GM21423 (cell line): ENCODE measurements around the gene SLC6A18.

Source experiments
- ATAC-seq: cut with Tn5 transposase; IDR thresholded peaks from one replicate; pipeline ENCODE4 v1.9.1; 2021; ENCODE audit warnings: mild to moderate bottlenecking, moderate library complexity; ENCODE audit not compliant: unreplicated experiment

Gene SLC6A18

DNA sequence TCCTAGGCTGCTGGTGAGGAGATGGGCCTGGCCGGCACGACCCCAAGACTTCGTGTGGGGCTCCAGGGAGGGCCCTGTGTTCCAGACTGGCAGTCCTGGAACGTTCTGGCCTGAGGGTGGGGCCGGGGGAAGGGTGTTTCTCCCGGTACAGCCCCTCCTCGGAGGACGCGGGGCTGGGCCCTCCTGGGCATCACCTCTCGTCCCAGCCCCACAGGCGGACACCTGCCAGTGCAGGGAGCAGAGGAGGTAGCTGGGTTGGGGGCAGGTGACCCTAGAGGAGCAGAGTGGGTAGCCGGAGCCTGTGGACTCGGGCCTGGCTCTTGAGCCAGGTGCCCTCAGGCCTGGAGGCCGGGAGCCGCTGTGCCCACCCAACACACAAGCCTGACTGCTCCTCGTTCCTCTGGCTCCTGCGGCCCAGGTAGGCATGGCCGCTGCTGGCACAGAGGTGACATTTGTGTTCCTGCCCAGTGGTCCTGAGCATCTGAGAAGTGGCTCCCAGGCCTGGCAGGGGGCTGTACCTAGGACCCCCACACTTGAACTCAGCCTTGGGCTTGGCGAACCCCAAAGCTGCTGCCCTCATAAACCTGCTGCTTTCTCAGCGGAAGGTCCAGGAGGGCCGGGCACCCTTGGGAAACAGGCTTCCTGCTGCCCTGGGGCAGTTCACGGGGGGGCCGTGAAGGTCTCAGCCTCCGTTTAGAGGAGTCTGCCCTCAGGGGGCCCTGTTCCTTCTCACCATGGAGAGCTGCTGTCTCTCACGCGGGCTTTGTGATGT lies 23.0 kb upstream of the SLC6A18 start:
- ATAC-seq: no peak

DNA sequence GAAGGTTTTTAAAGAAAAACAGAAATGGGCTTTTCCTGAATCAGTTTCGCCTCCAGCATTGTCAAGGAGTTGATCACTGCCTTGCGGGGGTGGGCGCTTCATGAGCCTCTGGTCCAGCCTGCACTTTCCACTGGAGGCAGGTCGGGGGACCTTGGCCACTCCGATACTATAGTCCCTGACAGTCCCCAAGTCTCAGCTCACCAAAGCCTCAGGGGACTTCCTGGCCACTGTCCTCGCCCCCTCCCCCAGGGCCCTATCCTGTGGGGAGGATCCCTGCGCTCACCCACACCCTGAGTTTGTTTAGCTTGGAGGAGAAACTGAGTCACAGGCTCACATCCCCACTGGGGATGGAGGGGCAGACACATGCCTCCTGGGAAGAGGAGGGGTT lies 22.4 kb upstream of the SLC6A18 start:
- ATAC-seq: no peak

GRCh38 chr5:1203311-1203967 lies 21.7 kb upstream of the SLC6A18 start:
- ATAC-seq: no peak

DNA sequence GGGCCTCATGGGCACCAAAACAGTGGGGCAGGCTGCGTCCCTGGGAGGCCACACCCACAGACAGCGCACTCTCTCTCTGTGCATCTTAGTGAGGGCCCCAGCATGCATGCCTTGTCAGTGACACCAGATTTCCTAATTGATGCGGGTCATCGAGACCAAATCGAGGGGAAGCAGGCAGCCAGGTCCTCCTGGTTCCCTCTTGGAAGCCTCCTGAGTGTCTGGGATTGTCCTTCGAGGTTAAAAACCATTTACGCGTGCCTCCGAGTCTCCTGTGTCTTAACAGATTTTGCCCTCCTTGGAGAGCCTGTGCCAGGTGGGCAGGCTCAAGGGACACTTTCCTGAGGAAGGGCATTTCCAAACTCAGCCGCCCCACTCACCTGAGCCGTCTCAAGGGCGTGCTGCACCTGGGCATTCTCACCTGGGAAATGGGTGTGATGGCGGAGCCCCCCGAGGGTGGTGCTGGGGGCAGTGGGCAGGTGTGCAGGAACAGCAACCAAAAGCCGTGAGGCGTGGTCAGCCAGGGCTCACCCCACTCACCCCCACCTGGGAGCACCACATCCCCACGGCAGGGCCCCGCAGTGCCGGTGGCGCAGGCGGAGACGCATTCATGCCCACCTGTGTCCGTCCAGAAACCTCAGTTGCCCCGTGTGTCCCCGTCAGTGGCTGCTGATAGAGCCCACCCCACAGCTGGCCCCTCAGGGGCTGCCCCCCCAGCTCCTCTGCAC lies 21.1 kb upstream of the SLC6A18 start:
- ATAC-seq: no peak

GRCh38 chr5:1204693-1205242 lies 20.4 kb upstream of the SLC6A18 start:
- ATAC-seq: no peak

DNA sequence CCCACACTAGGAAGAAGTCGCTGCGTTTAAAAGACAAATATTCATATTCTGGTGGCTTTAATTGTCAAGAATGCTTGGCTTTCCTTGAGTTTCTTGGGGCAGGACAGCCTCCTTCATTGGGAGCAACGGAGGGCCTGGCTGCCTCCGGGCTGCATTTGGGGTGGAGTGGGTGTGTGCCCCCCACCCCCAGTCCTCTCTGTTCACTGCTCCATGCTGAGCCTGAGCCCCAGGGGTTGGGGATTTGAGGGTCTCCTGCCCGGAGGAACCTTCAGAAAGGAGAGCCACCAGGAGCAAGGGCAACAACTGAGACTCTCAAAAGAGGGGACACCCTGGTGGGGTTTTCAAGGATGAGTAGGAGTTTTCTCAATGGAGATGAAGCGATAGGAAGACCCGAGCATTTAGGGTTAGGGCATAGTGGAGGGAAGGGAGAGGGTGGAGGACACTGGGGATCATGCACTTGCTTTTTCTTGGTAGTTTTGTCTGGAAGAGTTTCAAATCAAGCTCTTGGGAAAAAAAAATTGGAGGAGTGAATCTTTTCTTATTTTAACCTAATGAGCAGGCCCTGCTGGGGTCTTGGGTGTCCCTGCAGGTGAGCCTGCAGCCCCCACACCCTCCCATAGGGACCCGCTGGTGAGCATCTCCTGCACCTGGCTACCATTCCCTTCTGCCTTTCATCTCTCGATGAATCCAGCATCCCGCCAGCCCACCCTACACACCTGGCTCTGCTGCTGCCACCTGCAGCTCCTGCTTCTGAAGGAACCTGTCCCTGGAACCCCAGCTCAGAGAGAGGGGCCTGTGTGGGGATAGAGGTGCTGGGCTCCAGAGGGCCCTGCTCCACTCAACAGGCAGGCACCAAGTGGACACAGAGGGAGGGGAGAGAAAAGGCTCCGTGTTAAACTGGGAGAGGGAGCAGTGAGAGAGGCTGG lies 19.7 kb upstream of the SLC6A18 start:
- ATAC-seq: no peak

- no peak for ATAC-seq
Observed at GRCh38 chr5:1206521-1207412, 18.4 kb upstream of the SLC6A18 start.

DNA sequence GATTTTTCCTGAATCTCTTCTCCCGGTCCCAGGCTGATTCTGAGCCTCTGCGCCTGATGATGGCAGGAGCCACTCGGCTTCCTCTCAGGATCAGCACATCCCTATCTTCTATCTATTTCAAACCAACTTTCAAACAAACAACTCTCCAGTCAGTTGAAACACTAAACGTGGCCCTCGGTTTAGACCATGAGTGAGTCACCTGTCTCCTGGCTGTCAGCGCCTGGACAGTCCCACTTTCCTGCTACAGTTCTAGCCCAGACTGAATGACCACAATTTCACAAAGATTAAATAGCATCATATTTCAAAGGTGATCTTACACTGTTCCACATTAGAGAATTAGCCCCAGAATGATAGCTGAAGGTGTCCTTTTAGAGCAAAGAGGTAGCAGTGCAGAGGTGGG lies 17.6 kb upstream of the SLC6A18 start:
- no peak for ATAC-seq

DNA sequence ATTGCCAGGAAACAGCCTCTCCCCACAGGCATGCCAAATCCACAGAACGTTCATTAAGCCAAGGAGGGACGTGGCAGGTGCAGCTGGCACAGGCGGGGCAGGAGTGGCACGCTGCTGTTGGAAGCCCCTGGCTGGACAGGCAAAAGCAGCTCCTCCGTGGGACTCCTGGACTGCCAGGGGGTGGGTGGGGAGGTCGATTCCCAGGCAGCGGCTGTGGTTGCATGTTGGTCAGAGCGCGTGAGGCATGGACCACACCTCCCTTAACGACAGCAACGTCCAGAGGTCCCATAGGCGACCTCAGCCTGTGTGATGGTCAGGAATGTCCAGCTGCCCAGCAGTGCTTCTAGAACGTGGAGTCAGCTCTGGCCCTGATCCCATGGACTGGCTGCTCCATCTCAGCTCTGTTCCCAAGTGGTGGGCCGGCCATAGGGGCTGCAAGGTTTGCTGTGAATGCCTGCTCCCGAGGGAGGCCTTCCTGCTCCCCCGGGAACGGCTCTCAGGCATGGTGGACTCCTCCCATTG lies 16.9 kb upstream of the SLC6A18 start:
- no peak for ATAC-seq

DNA sequence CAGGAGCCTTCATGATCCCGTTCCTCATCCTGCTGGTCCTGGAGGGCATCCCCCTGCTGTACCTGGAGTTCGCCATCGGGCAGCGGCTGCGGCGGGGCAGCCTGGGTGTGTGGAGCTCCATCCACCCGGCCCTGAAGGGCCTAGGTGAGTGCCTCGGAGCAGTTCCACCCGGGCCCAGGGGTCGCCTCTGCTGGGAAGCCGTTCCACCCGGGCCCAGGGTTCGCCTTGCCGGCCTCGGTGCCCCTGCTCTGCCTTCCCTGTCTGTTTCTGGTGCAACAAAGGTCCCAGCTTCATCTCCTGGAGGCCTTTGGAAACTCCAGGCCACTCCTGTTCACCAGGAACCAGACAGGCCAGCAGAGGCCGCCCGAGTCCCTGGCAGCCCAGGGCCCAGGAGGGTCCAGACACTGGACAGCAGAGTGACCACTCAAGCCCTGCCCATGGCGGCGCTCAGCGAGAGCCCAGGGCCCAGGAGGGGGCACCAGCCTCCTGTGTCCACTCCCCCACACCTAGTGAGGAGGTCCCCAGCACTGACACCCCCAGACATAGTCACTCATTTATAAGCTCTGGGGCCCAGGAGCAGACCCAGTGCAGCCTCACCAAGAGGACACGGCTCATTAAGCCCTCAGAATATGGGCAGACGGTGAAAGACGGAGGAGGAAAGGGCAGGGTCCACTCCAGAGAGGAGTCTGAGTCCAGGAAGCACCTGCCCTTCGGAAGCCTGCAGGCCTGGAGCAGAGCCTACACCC lies 16.3 kb upstream of the SLC6A18 start:
- ATAC-seq: no peak

GRCh38 chr5:1209489-1209852 lies 15.7 kb upstream of the SLC6A18 start:
- ATAC-seq: no peak

GRCh38 chr5:1209896-1210776 lies 15.0 kb upstream of the SLC6A18 start:
- no peak for ATAC-seq

DNA sequence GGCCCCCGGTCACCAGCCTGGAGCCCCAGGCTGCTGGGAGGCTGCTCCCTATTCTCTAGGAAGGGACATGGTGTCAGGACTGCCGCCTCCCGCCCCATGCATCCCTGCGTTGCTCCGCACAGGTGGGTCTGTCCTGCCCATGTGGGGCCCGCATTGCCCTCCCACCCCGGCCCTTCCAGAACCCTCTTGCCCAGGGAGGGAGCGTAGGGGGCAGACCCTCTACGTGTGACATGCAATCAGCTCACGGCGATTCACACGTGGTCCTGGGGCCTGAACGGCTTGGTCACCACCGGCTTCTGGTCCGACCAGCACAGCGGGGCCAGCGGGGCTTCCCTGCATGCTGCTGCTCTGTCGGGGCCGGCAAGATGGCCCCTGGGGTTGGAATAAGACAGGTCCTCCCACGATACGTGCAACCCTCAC lies 14.3 kb upstream of the SLC6A18 start:
- ATAC-seq: no peak

GRCh38 chr5:1211701-1212100 lies 13.5 kb upstream of the SLC6A18 start:
- ATAC-seq: no peak

GRCh38 chr5:1212271-1212670 lies 12.9 kb upstream of the SLC6A18 start:
- ATAC-seq: no peak

- no peak for ATAC-seq
Observed at GRCh38 chr5:1212881-1213280, 12.3 kb upstream of the SLC6A18 start.

DNA sequence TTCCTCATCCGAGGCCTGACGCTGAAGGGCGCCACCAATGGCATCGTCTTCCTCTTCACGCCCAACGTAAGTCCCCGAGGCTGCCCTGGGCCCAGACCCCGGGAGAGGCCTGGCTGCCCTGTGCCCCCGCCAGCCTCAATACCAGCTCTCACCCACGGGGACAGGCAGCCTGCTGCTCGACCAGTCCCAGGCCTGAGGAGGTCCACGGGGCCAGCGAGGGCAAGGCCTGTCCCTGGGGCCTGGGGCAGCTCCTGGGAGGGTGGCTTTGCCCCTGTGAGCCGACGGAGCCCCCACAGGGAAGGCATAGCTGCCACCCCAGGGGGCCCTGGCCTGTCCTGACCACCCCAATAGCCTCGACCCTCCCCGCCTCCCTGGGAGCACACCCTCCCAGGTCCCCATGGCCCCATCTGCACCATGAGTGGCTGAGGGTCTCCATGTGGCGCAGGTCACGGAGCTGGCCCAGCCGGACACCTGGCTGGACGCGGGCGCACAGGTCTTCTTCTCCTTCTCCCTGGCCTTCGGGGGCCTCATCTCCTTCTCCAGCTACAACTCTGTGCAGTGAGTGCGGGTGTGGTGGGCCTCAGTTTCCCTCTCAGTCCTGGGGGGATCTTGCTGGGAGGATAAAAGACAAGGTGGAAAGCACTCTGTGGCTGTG lies 11.5 kb upstream of the SLC6A18 start:
- ATAC-seq: no peak
